Left renal pelvis (tissue), 4 donors: ENCODE results near the gene ARHGAP5. TPM values are rescaled to one million over a fixed set of nuclear protein-coding genes. Genes with fewer than 3 reads are reported as not detected.

Experiments
- DNase-seq, 4 donors: peaks; one replicate each; pipeline ENCODE4 v3.0.0-alpha.2; 2013; ENCODE audit warnings: low read depth in 4 of 4, low spot score in 3 of 4
- polyA plus RNA-seq, 4 donors: library from polyadenylated mRNA; unstranded; fragments of 120-200 nt; gene quantifications; one replicate each; pipeline ENCODE4 v1.2.1, GENCODE V29; 2013; ENCODE audit not compliant: insufficient read length in 4 of 4

The ARHGAP5 gene
- polyA plus RNA-seq, 4 donors: 75.1 to 122 (median 107) TPM

DNA sequence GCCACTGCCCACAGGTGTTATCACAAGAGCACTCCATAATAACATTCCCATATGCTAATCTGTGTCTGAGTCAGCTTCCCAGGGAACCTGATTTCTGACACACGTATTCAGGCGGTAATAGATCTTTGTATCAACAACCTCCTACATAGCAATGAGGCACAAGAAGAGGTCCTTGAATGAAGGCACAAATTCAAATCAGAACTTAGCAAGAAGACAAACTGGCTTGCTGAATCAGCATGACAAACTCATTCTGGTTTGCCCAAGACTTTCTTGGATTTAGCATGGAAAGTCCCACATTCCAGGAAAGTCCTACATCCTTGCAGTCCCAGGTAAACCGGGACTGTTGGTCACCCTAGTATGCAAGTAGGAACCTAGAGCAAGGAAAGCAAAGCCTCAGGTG lies 90.8 kb downstream of the ARHGAP5 start:
- no peak for DNase-seq

DNA sequence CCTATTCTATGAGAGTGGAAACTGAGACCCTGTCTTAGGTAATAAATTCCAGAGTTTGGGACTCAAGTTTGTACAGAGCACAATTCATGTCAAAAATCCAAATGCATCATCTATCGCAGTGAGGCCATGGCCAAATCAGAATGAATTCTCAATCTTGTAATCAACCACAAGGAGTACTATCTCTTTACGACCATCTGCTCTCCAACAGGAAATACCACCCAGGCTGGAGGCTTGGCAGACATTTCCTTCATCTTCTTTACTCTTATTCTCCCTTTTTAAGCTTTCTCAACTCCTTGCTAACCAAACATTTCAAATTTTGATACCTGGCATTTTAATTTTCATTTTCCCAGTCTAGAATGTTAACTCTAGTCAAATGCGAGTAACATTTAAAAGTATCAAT lies 92.1 kb downstream of the ARHGAP5 start:
- DNase-seq: no peak

DNA sequence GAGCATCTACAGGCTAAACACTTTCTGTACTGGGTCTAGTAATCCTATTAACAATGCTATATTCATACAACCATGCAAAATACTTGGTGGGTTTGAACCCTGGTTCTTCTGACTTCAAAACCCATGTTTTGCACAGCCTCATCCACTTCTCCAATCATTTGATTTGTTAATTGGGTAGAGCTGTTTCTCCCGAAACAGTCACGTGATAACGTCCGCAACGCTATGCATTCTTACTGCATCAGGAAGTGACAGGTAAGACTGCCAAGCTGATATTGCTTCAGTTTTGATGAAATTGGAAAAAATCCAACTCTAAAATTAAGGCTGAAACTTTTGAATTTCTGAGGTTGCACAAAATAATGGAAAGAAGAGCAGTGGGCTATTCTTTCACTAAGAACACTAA lies 94.4 kb downstream of the ARHGAP5 start:
- no peak for DNase-seq

DNA sequence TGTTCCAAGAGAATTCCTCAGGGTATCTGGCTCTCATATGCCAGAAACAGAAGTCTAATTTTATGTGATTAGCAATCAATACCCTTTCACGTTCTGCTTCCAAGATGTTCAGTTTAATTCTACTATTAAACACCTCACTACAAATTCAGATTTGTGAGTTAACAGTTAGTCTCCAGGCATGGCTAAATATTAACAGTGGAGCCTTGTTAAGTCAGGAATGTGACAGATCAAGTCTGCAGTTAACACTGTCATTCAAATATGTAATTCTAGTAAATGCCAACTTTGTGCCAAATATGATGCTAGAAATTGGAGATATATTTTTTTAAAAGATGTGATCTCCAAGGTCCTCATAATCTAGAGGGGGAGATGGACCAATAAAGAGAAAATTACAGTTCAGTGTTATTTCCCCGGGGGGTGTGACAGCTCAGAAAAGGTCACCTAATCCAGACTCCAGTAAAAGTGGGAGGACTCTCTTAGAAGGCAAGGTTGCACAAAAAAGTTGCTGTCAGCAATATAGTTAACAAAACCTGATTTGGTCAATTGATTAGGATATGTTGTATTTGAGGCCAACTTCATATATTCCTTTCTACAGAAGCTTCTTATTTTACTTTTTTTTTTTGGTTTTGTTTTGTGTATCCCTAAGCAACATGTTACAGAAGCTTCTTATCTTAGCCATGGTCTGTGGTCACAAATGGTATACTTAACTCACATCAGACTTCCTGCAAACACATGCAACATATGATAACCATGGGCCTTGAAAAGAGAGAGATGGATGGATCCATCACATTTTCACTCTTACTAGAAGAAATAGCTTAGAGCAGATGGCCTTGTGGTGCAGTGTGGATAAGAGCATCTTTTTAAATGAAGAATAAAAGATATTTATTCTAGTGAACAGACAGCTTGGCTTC lies 106.3 kb downstream of the ARHGAP5 start:
- DNase-seq: peak in 1 of 4 donors; percentile 2

DNA sequence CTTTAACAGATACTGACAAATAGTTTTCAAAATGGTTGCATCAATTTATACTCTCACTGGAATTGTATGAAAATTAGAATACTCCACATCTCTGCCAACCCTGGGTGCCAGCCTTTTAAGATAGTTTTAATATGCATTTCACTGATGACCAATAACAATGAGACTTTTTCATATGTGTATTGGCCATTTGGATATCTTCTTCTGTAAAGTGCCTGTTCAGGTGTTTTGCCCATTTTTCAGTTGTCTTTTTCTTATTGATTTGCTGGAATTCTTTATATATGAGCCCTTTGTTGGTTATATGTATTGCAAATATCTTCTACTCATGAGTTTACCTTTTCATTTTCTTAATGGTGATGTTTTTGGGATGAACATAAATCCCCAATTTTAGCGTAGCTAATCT lies 108.0 kb downstream of the ARHGAP5 start:
- no peak for DNase-seq

DNA sequence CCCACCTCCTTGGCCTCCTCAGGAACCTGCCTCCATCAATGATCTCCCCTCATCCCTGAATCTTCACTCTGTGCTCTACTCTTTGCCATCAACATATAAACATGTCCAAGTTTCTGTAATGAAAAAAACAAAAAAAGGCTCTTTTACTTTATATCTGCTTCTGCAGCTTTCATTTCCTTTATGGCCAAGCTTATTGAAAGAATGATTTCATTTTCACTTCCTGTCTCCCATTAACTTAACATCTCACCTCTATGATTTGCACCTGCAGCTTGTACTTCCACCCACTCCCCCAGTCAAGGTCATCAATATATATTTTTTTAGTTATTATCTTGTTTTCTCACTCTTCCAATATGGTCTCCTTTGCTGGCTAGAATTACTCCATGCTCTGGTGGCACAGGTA lies 109.1 kb downstream of the ARHGAP5 start:
- no peak for DNase-seq

DNA sequence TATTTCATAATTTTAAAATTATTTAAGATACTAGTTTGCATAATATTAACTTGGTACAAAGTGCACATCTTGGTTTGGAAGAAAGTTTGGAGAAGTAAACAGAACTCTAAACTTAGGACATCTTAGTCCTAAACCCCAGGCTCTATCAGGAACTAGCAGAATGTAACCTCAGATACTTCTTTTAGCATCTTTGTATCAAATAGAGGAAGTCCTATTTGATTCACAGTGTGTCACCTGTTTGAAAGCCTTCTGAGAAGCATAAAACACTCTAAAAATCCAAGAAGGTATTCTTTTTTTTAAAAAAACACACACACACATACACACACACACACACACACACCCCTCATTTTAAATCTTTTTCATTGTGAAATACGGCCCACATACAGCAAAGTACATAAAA lies 112.7 kb downstream of the ARHGAP5 start:
- DNase-seq: no peak

DNA sequence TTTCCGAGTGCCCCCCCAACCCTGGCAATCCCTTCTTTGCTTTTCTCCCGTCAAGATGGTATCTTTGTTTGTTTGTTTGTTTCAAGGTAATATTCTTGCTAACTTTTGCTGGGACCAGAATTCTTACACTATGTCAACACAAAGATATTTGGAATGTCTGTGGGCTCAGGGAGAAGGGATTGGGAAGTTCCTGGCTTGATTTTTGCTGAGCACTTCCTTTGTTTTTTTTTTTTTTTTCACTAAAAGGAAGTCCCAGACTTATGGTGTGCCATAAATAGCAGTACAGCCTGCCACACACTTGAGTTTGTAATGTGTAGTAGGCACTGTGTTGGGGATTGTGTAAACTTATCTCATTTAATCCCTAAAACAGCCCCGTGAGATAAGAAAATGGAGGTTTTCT lies 113.6 kb downstream of the ARHGAP5 start:
- DNase-seq: no peak

DNA sequence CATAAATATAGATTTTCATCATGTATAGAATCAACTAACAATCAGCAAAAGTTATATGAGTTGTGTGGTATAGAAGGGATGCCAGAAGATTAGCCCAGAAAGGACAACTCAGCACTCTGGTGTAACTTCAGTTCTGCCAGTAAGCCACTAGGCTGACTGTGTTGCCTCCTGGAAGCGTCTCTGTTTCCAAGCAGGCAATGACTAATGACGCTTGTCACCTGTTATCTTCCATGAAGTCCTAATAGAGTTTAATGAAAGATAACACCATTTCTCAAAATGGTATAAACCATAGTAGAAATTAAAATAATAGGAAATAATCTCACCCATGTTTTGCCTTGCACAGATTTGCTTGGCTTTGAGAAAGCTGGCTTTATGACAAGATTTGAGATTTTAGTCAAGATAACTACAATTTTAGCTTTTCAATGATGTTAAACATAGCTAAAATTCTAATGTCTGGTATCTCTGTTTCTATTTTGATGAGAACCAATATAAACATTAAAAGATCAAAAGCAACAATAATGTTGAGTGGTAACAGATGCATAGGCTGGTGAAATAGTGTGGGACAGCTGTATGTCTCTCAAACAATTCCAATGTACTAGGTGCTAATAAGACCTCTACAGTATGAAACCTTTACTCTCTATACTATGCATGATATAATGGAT lies 115.7 kb downstream of the ARHGAP5 start:
- DNase-seq: no peak

DNA sequence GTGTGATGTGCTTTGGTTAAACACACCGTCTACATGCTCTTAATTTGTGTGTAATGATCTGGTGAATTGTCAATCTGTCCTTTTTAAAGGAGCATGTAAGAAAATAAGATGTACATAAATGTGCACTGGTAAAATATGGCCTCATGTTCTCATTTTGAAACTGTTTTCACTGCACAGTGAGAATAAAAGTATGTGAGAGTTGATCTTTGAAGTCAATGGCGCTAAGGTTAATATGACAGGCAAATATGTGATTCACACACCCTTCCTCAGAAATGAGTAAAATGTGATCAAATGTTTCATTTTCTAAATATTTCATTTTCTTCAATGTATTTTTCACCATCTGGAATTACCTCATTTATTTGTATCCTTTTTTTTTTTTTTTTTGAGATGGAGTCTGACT lies 116.4 kb downstream of the ARHGAP5 start:
- no peak for DNase-seq

DNA sequence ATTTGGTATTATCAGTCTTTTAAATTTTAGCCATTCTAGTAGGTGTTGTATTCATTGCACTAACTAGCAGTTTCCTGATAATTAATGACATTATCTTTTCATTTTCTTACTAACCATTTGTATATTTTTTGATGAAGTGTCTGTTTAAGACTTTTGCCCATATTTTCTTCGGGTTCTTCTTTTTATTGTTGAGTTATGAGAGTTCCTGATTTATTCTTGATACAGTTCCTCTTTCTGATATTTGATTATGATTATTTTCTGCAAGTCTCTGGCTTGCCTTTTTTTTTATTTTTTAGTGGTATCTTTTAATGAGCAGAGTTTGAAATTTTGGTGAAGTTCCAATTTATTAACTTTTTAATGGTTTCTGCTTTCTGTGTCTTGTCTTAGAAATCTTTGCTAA lies 118.5 kb downstream of the ARHGAP5 start:
- DNase-seq: no peak

DNA sequence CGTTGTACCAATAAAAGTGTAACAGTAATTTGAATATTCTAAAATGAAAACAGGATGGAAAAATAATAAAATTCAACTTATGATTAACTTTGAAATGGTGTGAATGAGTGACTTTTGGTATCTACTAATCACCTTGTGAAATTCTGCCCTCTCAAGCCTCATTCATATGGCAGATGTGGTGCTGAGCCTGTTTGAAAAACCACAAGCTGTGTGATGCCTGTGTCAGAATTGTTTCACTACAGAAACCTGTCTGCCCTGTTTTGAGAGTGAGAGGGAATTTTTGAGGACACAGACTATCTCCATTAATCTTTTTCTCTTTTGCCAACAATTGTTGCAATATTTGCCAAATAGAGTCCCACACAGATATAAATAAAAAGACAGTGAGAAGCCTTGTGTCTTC lies 120.8 kb downstream of the ARHGAP5 start:
- no peak for DNase-seq

DNA sequence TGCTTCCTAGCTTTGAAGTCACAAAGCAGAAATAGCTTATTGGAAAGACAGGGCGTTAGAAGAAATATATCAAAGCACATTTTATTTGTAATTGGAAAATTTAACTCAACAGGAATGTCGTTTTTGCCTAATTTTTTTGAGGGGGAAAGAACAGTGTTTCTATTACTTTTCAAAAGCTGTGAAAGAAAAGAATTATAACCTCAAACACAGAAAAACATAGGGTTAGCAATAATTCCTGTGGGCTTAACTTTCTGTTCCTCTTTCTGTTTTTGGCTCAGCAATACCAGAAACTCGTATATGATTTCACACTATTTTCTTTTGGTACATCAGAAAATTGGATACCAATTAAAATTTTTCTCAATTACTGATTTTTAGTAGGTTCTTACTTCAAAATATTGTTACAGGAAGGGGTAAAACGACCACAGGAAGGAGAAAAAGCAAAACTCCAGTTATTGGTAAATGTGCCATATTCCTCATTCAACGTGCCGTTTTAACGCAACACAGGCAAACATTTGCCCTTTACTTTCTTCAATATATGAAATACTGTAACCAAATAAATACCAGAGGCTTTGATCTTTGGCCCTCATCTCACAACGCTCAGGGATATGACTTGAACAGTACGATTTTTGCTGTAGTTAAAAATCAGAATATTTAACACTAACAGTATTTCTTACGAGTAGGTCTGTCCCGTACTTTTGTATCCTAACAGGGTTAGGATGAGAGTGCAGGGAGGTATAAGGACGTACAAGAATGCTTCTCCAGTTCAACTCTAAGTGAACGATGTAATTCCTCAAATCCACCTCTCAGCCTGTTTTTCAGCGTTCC lies 123.5 kb downstream of the ARHGAP5 start:
- DNase-seq: no peak

DNA sequence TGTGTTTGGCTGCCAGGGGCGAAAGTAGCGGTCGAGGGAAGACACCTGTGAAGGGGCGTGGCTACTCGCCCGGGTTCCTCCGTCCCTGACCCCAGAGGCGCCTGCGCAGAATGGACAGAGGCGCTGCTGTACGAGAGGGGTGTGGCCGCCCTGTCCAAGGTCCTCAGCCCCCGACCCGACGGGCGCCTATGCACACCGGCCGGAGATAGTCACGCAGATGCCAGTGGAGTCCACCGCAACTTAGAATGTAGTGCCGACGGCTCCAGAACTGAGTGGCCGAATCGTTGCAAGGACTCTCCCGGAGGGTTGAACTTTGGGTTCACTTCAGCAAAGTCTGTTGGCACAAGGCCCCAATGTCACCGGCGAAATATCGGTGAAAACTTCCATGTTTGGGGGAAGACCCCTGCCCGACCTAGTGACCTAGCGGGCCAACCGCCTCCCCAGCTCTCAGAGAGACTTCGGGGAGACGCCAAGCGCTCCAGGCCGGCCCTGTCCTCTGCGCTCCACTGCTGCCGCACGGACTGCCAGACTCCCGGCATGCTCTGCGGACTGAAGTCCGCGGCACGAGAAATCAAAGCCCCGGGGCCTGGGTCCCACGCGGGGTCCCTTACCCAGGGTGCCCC lies 124.2 kb downstream of the ARHGAP5 start:
- DNase-seq: peak; percentile 66 to 77 (median 70)

DNA sequence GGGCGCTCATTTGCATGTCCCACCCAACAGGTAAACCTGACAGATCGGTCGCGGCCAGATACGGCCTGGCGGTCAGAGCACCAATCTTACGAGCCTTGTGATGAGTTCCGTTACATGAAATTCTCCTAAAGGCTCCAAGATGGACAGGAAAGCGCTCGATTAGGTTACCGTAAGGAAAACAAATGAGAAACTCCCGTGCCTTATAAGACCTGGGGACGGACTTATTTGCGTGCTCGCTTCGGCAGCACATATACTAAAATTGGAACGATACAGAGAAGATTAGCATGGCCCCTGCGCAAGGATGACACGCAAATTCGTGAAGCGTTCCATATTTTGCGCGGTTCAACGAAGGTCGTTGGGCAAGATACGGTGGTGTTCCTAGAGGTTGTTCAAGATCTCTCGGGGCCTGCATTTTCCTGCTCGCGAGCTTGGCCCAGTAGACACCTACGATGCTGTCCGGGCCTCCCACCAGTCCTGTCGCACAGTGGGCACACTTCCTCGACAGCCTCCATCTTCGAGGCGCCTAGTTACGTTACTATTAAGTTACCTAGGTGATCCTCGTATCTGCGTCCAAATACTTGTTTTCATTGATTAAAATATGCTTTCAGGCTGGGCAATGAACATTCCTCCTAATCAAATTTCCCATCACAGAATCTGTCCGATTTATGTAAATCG lies 124.8 kb downstream of the ARHGAP5 start, which contains the start of gene RNU6-7:
Gene RNU6-7 (plus strand): TSS at position 230 of the 675 bp plus-strand sequence.
- DNase-seq: peak; percentile 33 to 70 (median 52)

DNA sequence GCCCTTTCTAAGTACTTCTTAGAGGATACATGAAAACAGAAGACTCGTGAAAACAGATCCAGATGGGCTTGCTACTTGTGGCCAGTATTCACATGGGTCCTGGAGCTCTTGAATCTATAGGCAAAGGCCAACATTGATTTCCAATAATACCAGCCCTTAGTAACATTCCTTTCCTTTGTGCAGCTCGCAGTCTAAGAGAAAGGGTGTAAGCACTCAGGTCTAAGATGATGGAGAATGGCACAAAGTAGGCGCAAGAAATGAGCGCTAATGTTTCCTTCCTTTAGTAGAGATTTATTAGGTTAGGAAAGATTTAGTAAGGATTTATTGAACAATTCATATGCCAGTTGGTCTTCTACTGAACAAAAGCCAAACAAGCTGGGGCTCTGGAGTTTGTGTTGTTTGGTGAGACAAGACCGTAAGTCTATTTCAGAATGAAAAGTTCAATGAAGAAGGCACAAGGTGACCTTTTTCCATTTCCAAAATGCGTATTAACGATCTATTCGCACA lies 125.4 kb downstream of the ARHGAP5 start:
- peak in 3 of 4 donors; percentile 20 to 50 (median 28) for DNase-seq

DNA sequence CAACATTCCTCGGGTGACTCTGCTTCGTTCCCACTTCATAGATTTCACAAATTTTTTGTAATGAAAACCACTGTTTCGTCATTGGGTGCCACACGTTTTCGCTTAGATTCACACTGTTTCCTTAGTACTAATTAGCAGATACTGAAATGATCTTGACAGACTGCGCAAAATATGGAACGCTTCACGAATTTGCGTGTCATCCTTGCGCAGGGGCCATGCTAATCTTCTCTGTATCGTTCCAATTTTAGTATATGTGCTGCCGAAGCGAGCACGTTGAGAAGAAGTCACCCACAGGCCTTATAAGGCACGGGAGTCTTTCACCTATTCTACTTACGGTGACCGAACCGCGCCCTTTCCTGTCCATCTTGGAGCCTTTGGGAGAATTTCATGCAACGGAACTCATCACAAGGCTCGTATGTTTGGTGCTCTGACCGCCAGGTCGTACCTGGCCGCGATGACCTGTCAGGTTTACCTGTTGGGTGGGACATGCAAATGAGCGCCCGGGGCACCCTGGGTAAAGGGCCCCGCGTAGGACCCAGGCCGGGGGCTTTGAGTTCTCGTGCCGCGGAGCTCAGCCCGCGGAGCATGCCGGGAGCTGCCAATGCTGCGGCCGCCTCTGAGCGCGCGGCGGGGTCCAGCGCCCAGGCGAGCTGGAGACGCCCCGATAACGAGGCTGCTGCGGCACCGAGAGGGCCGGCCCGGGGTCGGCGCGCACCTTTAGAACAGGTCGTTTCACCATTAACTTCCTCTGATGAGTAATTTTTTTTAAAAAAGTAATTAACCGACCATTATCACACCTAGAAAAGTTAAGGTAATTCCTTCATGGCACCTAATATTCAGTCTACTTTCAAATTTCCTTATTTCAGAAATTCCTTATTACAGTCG lies 126.1 kb downstream of the ARHGAP5 start, which contains the start of gene RNU6-8:
Gene RNU6-8 (minus strand): TSS at position 272 of the 885 bp plus-strand sequence.
- peak; percentile 85 to 87 (median 87) for DNase-seq

DNA sequence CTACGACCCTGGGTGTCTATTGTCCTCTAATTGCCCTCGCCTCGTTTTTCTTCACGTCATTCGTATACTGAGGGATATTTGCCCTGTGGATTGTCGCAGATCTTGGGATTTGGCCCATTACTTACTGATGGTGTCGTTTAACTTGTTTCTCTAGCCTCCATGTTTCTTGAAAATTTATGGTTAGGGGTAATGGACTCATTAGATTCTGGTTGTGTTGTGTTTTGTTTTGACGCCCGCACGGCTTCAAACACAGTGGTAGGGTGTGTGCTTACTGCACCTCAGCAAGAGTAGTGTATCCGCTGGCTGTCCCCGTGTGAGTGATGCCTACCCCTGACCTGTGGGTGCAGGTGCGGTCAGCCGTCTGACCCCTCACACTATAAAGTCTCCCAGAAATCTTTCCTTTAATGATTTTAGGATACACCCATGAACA lies 126.8 kb downstream of the ARHGAP5 start:
- DNase-seq: peak in 3 of 4 donors; percentile 14 to 22 (median 21)

DNA sequence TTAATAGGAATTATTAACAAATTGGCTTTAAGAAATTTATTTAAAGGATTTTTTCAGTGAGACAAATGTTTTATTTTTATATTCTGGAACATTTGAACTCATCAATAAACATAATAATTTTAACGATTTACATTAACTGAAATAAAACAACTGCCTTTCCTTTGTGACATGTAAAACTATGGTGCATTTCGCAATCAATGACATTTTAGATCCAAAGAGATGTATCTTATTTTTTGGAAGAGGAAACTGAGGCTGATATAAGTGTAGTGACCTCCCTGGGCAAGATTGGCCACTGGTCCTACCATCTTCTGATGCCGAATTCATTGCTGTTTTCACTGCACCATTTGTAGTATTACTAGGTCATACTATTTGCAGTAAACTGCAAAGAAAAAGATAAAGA lies 128.4 kb downstream of the ARHGAP5 start:
- DNase-seq: no peak
